Esophagus muscularis mucosa (tissue), 4 donors: ENCODE data around the gene INPP5A. TPM values are rescaled to one million over a fixed set of nuclear protein-coding genes. Genes with fewer than 3 reads are reported as not detected.
"Not testable (repeated sequence)": the region's sequence is repeated elsewhere in the genome, so short reads cannot be mapped to it uniquely, and the experiment has no call there.

ENCODE experiments used
- DNase-seq: peaks from one replicate; pipeline ENCODE4 v3.0.0-alpha.2; 2017; ENCODE audit errors: extremely low spot score
- H3K27ac ChIP-seq, 4 donors: fragments of 200-600 bp; sonication (generic); replicated peaks in 1 of 4; 1 replicate in 3 of 4; 2 replicates in 1 of 4; pipeline ENCODE4 v1.5.1; 2016 to 2019; ENCODE audit warnings: mild to moderate bottlenecking in 1 of 4
- H3K27me3 ChIP-seq, 4 donors: fragments of 200-600 bp; sonication (generic); one replicate each; pipeline versions ENCODE4 v1.5.1 to v1.6.0; 2016 to 2019
- H3K36me3 ChIP-seq, 4 donors: fragments of 200-600 bp; sonication (generic); one replicate each; pipeline ENCODE4 v1.5.1; 2016 to 2019
- H3K4me1 ChIP-seq, 4 donors: fragments of 200-600 bp; sonication (generic); one replicate each; pipeline ENCODE4 v1.5.1; 2016 to 2019
- H3K4me3 ChIP-seq, 4 donors: fragments of 200-600 bp; sonication (generic); 1 replicate in 2 of 4; 2 replicates in 2 of 4; pipeline ENCODE4 v1.5.1; 2016 to 2019; ENCODE audit warnings: mild to moderate bottlenecking in 4 of 4, moderate library complexity in 1 of 4
- H3K9me3 ChIP-seq, 4 donors: fragments of 200-600 bp; sonication (generic); 1 replicate in 3 of 4; 2 replicates in 1 of 4; pipeline ENCODE4 v1.5.1; 2016 to 2019
- CTCF ChIP-seq, 3 experiments: fragments of 200-600 bp in 2 of 3; fragments of 450-650 bp in 1 of 3; sonication (generic) in 2 of 3; IDR thresholded peaks; one replicate each; pipeline ENCODE4 v1.5.1; 2017 to 2019; ENCODE audit warnings: antibody characterized with exemption in 3 of 3, mild to moderate bottlenecking in 2 of 3, moderate library complexity in 1 of 3
- EP300 ChIP-seq: sonication (generic); formaldehyde crosslinking; IDR thresholded peaks from one replicate; pipeline ENCODE4 v1.6.1; 2017; ENCODE audit warnings: antibody characterized with exemption
- POLR2A ChIP-seq: fragments of 450-650 bp; IDR thresholded peaks from one replicate; pipeline ENCODE4 v1.6.1; 2017; ENCODE audit warnings: antibody characterized with exemption, moderate library complexity, mild to moderate bottlenecking, low read depth
- POLR2AphosphoS5 ChIP-seq, 2 donors: sonication (generic); formaldehyde crosslinking; IDR thresholded peaks; one replicate each; pipeline ENCODE4 v1.6.1; 2017; ENCODE audit warnings: antibody characterized with exemption in 2 of 2
- WGBS: methylation state at CpG from one replicate; pipeline ENCODE4 v1.1.5; 2018; 5-methylcytosine and 5-hydroxymethylcytosine counted together
- intact Hi-C: fragments of 100-400 bp; cut with DNase I; formaldehyde crosslinking; loops from one replicate; pipeline ENCODE4 v1.15.1; 2023
- total RNA-seq, 4 donors: library from RNA; depleted of rRNA; stranded (reverse); fragments of >200 nt; gene quantifications; one replicate each; pipeline versions ENCODE4 v1.1.0 to v1.2.1, GENCODE V29; 2016

Gene INPP5A
- total RNA-seq, 4 donors from 2014 or later: 234 to 301 (median 245) TPM

GRCh38 chr10:132500781-132501415 is 36.7 kb upstream of the INPP5A start:
- intact Hi-C loops: no loop called here
- TF ChIP-seq POLR2AphosphoS5 (IDR thresholded peaks at IDR 0.05) (no peak), CTCF (IDR thresholded peaks at IDR 0.05) (no peak), EP300 (no peak), POLR2A (no peak)
- H3K9me3 ChIP-seq: no peaks in the 10 kb centered on the region
- H3K4me3 ChIP-seq: no peak overlapping the region
- WGBS: 89% methylated on average over 14 of the region's 14 CpGs
- H3K36me3 ChIP-seq: no peaks in the 10 kb centered on the region
- H3K27me3 ChIP-seq: no peaks in the 10 kb centered on the region
- H3K4me1 ChIP-seq: peaks cover 5 to 20% (median 14%) of the 10 kb centered on the region in 4 donors
- H3K27ac ChIP-seq: no peak overlapping the region
- DNase-seq: no peak

DNA sequence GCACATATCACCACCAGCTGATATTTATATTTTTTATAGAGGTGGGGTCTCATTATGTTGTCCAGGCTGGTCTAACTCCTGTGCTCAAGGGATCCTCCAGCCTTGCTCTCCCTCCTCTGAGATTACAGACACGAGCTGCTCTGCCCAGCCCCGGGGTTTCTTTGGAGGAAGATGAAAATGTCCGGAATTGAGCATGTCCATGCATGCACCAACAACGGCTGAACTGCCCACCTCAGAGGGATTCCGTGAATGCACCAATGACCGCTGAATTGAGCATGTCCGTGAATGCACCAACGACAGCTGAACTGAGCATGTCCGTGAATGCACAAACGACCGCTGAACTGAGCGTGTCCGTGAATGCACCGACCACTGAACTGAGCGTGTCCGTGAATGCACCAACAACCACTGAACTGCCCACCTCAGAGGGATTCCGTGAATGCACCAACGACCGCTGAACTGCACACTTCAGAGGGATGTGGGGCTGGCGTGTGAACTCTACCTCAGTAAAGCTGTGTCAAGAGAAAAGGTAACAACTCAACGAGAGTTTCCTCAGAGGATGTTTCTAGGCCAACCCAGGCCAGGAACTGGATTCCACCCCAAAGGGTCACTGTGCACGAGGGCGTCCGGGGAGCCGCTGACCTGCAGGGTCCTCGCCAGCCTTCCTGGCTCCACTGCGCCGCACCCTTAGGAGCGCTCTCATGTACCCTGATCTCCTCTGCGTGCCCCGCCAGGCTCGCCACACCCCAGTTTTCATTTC is 34.9 kb upstream of the INPP5A start:
- H3K27ac ChIP-seq: no peak overlapping the region
- intact Hi-C loops: no loop called here
- no peak for DNase-seq
- H3K4me1 ChIP-seq: peaks cover 17 to 28% (median 21%) of the 10 kb centered on the region in 4 donors
- TF ChIP-seq EP300 (no peak), POLR2AphosphoS5 (IDR thresholded peaks at IDR 0.05) (no peak)
- no peaks in the 10 kb centered on the region for H3K9me3 ChIP-seq
- H3K36me3 ChIP-seq: no peaks in the 10 kb centered on the region
- H3K4me3 ChIP-seq: no peak overlapping the region
- WGBS: 84% methylated on average over 19 of the region's 32 CpGs
- H3K27me3 ChIP-seq: no peaks in the 10 kb centered on the region

DNA sequence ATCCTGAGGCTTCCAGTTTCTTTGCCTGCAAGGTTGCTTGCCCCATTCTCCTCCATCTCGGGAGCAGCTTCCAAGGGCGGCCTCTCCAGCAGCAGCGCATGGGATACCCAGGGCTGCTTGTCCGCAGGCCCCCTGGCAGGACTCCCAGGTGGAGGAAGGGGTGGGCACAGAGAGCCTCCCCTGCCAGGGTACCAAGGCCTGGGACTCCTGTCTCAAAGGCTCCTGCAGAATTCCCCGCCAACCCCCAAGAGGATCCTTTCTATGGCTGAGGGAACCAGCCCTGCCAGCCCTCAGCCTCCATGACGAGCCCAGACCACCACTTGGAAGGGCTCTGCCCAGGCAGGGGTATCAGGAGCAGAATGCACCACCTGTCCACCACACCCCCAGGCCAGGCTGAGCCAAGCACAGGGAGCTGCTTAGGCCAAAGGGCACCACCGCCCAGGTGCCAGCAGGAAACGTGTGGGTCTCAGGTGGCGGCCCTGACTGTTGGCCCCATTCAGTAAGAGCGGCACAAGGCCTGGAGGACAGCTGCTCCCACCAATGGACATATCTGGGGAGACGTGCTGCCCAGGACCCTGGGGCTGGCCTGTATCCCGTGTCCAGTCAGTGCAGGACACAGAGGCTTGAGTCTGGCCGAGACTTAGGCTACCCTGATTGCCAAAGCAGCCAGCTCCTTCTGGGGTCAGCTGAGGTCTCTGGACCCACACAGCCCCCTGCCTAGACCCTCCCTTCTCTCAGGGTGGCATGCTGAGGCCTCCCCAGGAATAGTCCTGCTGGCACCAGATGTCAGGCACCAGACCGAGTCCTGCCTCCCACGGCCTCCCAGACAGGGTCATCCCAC is 33.8 kb upstream of the INPP5A start:
- no peak overlapping the region for H3K27ac ChIP-seq
- intact Hi-C loops: no loop called here
- WGBS: 64% methylated on average over 4 of the region's 15 CpGs

DNA sequence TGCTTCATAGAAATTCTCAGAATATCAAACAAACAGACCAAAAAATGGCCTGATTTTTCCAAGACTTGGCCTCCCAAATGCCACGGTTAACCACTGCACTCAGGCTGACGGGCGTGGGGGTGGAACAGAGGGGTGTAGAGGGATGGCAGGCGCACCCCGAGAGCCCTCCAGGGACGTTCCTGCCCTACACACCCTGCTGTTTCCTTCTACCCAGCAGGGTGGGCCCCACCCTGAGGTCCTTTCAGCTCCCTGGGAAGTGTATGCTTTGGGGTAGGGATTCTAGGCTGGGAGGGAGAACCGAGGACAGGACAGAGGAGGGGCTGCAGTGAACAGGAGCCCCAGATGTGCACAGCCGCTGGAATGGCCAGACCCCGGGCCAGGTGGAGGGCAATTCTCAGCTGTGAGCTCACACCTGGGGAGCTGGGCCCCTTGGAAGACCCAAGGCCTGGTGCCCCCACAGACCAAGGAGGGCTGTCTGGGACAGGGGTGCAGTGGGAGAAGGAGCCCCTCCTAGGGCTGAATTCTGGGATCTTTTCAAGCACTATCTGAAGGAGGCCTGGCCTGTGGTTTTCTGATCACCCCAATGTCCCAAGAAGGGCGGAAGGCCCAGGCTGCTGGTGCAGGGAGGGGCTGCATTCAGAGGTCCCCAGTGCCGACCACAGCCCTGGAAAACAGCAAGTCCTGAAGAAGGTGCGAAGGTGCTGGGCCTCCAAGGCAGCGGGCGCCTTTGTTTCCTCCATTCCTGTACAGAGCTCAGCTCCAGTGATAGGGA is 32.9 kb upstream of the INPP5A start:
- 91% methylated on average over 9 of the region's 14 CpGs for WGBS
- H3K36me3 ChIP-seq: no peaks in the 10 kb centered on the region
- no peak overlapping the region for H3K27ac ChIP-seq
- no peak for DNase-seq
- intact Hi-C loops: loop anchor here (5.0 kb wide), 1 partner anchor 133 kb away; no protein-coding TSS in a partner anchor
- TF ChIP-seq EP300: no peak
- no peaks in the 10 kb centered on the region for H3K9me3 ChIP-seq
- H3K4me3 ChIP-seq: no peak overlapping the region
- H3K27me3 ChIP-seq: no peaks in the 10 kb centered on the region
- peaks cover 32 to 44% (median 38%) of the 10 kb centered on the region in 4 donors for H3K4me1 ChIP-seq

More for the DNA sequence above, 33.8 kb upstream of the INPP5A start:
- no peak for DNase-seq
- TF ChIP-seq POLR2A: no peak
- no peak for TF ChIP-seq EP300
- no peak for TF ChIP-seq POLR2AphosphoS5 (IDR thresholded peaks at IDR 0.05)
- no peak for TF ChIP-seq CTCF (IDR thresholded peaks at IDR 0.05)
- H3K9me3 ChIP-seq: no peaks in the 10 kb centered on the region
- H3K4me3 ChIP-seq: no peak overlapping the region
- H3K27me3 ChIP-seq: no peaks in the 10 kb centered on the region
- H3K36me3 ChIP-seq: no peaks in the 10 kb centered on the region
- peaks cover 27 to 39% (median 31%) of the 10 kb centered on the region in 4 donors for H3K4me1 ChIP-seq

DNA sequence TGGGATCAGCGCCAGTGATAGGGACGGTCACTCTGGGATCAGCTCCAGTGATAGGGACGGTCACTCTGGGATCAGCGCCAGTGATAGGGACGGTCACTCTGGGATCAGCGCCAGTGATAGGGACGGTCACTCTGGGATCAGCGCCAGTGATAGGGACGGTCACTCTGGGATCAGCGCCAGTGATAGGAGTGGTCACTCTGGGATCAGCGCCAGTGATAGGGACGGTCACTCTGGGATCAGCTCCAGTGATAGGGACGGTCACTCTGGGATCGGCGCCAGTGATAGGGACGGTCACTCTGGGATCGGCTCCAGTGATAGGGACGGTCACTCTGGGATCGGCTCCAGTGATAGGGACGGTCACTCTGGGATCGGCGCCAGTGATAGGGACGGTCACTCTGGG is 32.0 kb upstream of the INPP5A start:
- Histone ChIP-seq H3K27ac (peak overlapping the region in 1 of 4 donors; percentile 47), H3K4me1 (peaks cover 32 to 44% (median 38%) of the 10 kb centered on the region in 4 donors)
- H3K4me3 ChIP-seq, DNase-seq, H3K36me3 ChIP-seq, H3K27me3 ChIP-seq, H3K9me3 ChIP-seq: not testable (repeated sequence)
- WGBS: 61% methylated on average over 13 of the region's 23 CpGs
- intact Hi-C loops: loop anchor here (5.0 kb wide), 1 partner anchor 132 kb away; no protein-coding TSS in a partner anchor
